GM23248 (cell line): Measurements from ENCODE around the gene TEKTIP1. TPM values are rescaled to one million over a fixed set of nuclear protein-coding genes. Genes with fewer than 3 reads are reported as not detected.
A peak's percentile ranks its signal among the peaks of the same experiment; 100 is the strongest.

Source experiments
- DNase-seq: peaks from one replicate; pipeline ENCODE4 v3.0.0-alpha.2; 2015
- H2AFZ ChIP-seq: fragments of 200-600 bp; sonication (generic); 2 replicates; pipeline ENCODE4 v1.6.1; 2016; ENCODE audit warnings: antibody characterized with exemption
- H3F3A ChIP-seq: fragments of 200-600 bp; sonication (generic); 2 replicates; pipeline ENCODE4 v1.6.1; 2016; ENCODE audit warnings: mild to moderate bottlenecking, antibody characterized with exemption, mixed run types; ENCODE audit not compliant: insufficient read depth
- H3K27ac ChIP-seq: fragments of 200-600 bp; sonication (generic); 2 replicates; pipeline ENCODE4 v1.5.1; 2016; ENCODE audit warnings: mild to moderate bottlenecking
- H3K27me3 ChIP-seq: fragments of 200-600 bp; sonication (generic); replicated peaks from 2 replicates; pipeline ENCODE4 v1.6.1; 2016; ENCODE audit warnings: mild to moderate bottlenecking; ENCODE audit not compliant: insufficient read depth
- H3K36me3 ChIP-seq: fragments of 200-600 bp; sonication (generic); 2 replicates; pipeline ENCODE4 v1.6.1; 2016; ENCODE audit warnings: low read depth, mild to moderate bottlenecking
- H3K4me1 ChIP-seq: fragments of 200-600 bp; sonication (generic); 2 replicates; pipeline ENCODE4 v1.6.1; 2016; ENCODE audit warnings: mild to moderate bottlenecking; ENCODE audit not compliant: insufficient read depth
- H3K4me2 ChIP-seq: fragments of 200-600 bp; sonication (generic); one replicate; pipeline ENCODE4 v1.6.1; 2016; ENCODE audit warnings: mild to moderate bottlenecking; ENCODE audit not compliant: unreplicated experiment
- H3K4me3 ChIP-seq: fragments of 200-600 bp; sonication (generic); 2 replicates; pipeline ENCODE4 v1.5.1; 2016; ENCODE audit warnings: mild to moderate bottlenecking
- H3K79me2 ChIP-seq: fragments of 200-600 bp; sonication (generic); 2 replicates; pipeline ENCODE4 v1.6.1; 2016; ENCODE audit warnings: mild to moderate bottlenecking; ENCODE audit not compliant: insufficient read depth
- H3K9ac ChIP-seq: fragments of 200-600 bp; sonication (generic); 2 replicates; pipeline ENCODE4 v1.6.1; 2016; ENCODE audit warnings: mild to moderate bottlenecking
- H3K9me2 ChIP-seq: fragments of 200-600 bp; sonication (generic); 2 replicates; pipeline ENCODE4 v1.6.1; 2016; ENCODE audit warnings: mixed run types, mild to moderate bottlenecking, moderate library complexity; ENCODE audit not compliant: insufficient read depth
- H3K9me3 ChIP-seq: fragments of 200-600 bp; sonication (generic); one replicate; pipeline ENCODE4 v1.6.1; 2017; ENCODE audit warnings: low read depth
- H4K20me1 ChIP-seq: fragments of 200-600 bp; sonication (generic); 2 replicates; pipeline ENCODE4 v1.6.0; 2016; ENCODE audit not compliant: insufficient read depth
- EZH2 ChIP-seq: fragments of 200-600 bp; sonication (generic); IDR thresholded peaks from 2 replicates; pipeline ENCODE4 v1.6.1; 2018; ENCODE audit warnings: antibody characterized with exemption, mild to moderate bottlenecking; ENCODE audit not compliant: insufficient read depth, poor library complexity, severe bottlenecking
- EZH2phosphoT487 ChIP-seq: fragments of 200-600 bp; sonication (generic); IDR thresholded peaks from 2 replicates; pipeline ENCODE4 v1.6.1; 2018; ENCODE audit warnings: antibody characterized with exemption, moderate library complexity, mild to moderate bottlenecking, low read depth; ENCODE audit not compliant: insufficient read depth
- WGBS, 2 experiments: methylation state at CpG; one replicate each; pipeline ENCODE4 v1.1.6; 2015 to 2017; ENCODE audit warnings: low lambda C conversion rate in 2 of 2, low coverage in 1 of 2; ENCODE audit errors: missing lambda C conversion rate in 2 of 2; 5-methylcytosine and 5-hydroxymethylcytosine counted together
- in situ Hi-C: fragments of 300-500 bp; cut with MboI; formaldehyde crosslinking; loops from 2 replicates; pipeline ENCODE4 v1.15.0; 2020
- polyA plus RNA-seq: library from polyadenylated mRNA; unstranded; fragments of >200 nt; fragmentation: Nextera tagmentation; extraction: Ambion mirVana; gene quantifications from 2 replicates; pipeline ENCODE4 v1.2.1, GENCODE V29; 2016
- total RNA-seq: library from RNA; depleted of rRNA; stranded (reverse); fragments of >200 nt; shearing (Covaris generic); gene quantifications from 2 replicates; pipeline ENCODE4 v1.2.3, GENCODE V29; 2014; rRNA removed

TEKTIP1 gene
- total RNA-seq (not detected in 2 replicates), polyA plus RNA-seq (0.33 TPM in 1 of 2 replicates, not detected in the other)

GRCh38 chr19:3538965-3539755 is at the start of gene TEKTIP1:
Gene TEKTIP1 (plus strand): TSS chr19:3539174. CDS start chr19:3539178, 4 bp downstream.
- no peaks in the 10 kb centered on the region for H3K4me1 ChIP-seq
- H3F3A ChIP-seq: peaks cover 5% of the 10 kb centered on the region; the same call in 1 of the 2 replicates
- no peak within 1 kb of the TSS for H3K27ac ChIP-seq
- no peaks in the 10 kb centered on the region for H3K27me3 ChIP-seq
- no peaks in the 10 kb centered on the region for H4K20me1 ChIP-seq
- no peak within 1 kb of the TSS for H3K4me2 ChIP-seq
- H3K79me2 ChIP-seq: no peaks in the 10 kb centered on the region
- peak; percentile 41 for DNase-seq
- no peaks in the 10 kb centered on the region for H3K9me3 ChIP-seq
- TF ChIP-seq EZH2: no peak
- no peak for TF ChIP-seq EZH2phosphoT487
- H3K4me3 ChIP-seq: no peak within 1 kb of the TSS
- H3K36me3 ChIP-seq: no peaks in the 10 kb centered on the region
- 59 to 63% methylated on average over 25 to 26 of the region's 28 CpGs for WGBS, 2 experiments
- H3K9ac ChIP-seq: no peak within 1 kb of the TSS
- no peaks in the 10 kb centered on the region for H3K9me2 ChIP-seq
- in situ Hi-C loops: loop anchor here (10.0 kb wide), 1 partner anchor 166 kb away; the partner anchor contains the start of genes PIP5K1C and TJP3
- no peak within 1 kb of the TSS for H2AFZ ChIP-seq

GRCh38 chr19:3491396-3492119 is 47.4 kb upstream of the TEKTIP1 start:
- no peak overlapping the region for H3K4me2 ChIP-seq
- no peak overlapping the region for H3K27ac ChIP-seq
- TF ChIP-seq EZH2 (no peak), EZH2phosphoT487 (no peak)
- no peaks in the 10 kb centered on the region for H3K27me3 ChIP-seq
- 93% methylated on average over 37 to 53 of the region's 55 CpGs for WGBS, 2 experiments
- no peaks in the 10 kb centered on the region; the same call in 1 of the 2 replicates for H3K79me2 ChIP-seq
- no peak overlapping the region for H3K4me3 ChIP-seq
- no peak for DNase-seq
- H3K36me3 ChIP-seq: 0 out of 2 replicates have a peak, but pooled peaks cover 5% of the 10 kb centered on the region
- H3F3A ChIP-seq: no peaks in the 10 kb centered on the region
- H4K20me1 ChIP-seq: no peaks in the 10 kb centered on the region
- no peak overlapping the region for H3K9ac ChIP-seq
- H2AFZ ChIP-seq: no peak overlapping the region
- no peaks in the 10 kb centered on the region for H3K9me2 ChIP-seq
- no peaks in the 10 kb centered on the region for H3K4me1 ChIP-seq
- in situ Hi-C loops: no loop called here
- no peaks in the 10 kb centered on the region for H3K9me3 ChIP-seq

- in situ Hi-C loops: no loop called here
Observed at GRCh38 chr19:3492131-3492839, 46.7 kb upstream of the TEKTIP1 start.

GRCh38 chr19:3492919-3493318 is 46.1 kb upstream of the TEKTIP1 start:
- Histone ChIP-seq H3K4me2 (no peak overlapping the region), H3K9me3 (no peaks in the 10 kb centered on the region), H3F3A (no peaks in the 10 kb centered on the region), H3K36me3 (0 out of 2 replicates have a peak, but pooled peaks cover 5% of the 10 kb centered on the region), H3K4me3 (no peak overlapping the region), H2AFZ (no peak overlapping the region), H3K79me2 (peaks cover 11% of the 10 kb centered on the region), H3K4me1 (no peaks in the 10 kb centered on the region), H4K20me1 (no peaks in the 10 kb centered on the region), H3K9me2 (no peaks in the 10 kb centered on the region), H3K27me3 (no peaks in the 10 kb centered on the region), H3K27ac (no peak overlapping the region), H3K9ac (no peak overlapping the region)
- DNase-seq: no peak
- TF ChIP-seq EZH2phosphoT487: no peak
- no peak for TF ChIP-seq EZH2
- in situ Hi-C loops: no loop called here
- WGBS, 2 experiments: 96 to 97% methylated on average over 16 of the region's 16 CpGs

More at GRCh38 chr19:3492131-3492839, 46.7 kb upstream of the TEKTIP1 start:
- Histone ChIP-seq H3K4me3 (no peak overlapping the region), H3K27ac (no peak overlapping the region), H3K27me3 (no peaks in the 10 kb centered on the region), H4K20me1 (no peaks in the 10 kb centered on the region), H3K79me2 (peaks cover 7% of the 10 kb centered on the region; the same call in 1 of the 2 replicates), H3K9me2 (no peaks in the 10 kb centered on the region), H3K9ac (no peak overlapping the region), H3K36me3 (0 out of 2 replicates have a peak, but pooled peaks cover 5% of the 10 kb centered on the region), H3K9me3 (no peaks in the 10 kb centered on the region), H3F3A (no peaks in the 10 kb centered on the region), H2AFZ (no peak overlapping the region), H3K4me1 (no peaks in the 10 kb centered on the region), H3K4me2 (no peak overlapping the region)
- 94 to 96% methylated on average over 11 to 45 of the region's 45 CpGs for WGBS, 2 experiments
- TF ChIP-seq EZH2phosphoT487 (no peak), EZH2 (no peak)
- DNase-seq: no peak
